ENCODE data around the gene EEF1A2. TPM values are rescaled to one million over a fixed set of nuclear protein-coding genes. Genes with fewer than 3 reads are reported as not detected.

EEF1A2 gene
- total and polyA plus RNA-seq, 2 donors (not counting 3 experiments of a cell fraction or from before 2014, with no cell fraction given) = 2.7 to 3.4 TPM

- H3K27ac ChIP-seq (ENCODE audit: insufficient read depth, low read depth, low read length) = no peak within 1 kb of the TSS
- FAIRE-seq = no peak
- no TSS peak for BruUV-seq (replicated peaks)
- H3K27me3 ChIP-seq (ENCODE audit: control insufficient read depth in 2 of 2, insufficient read depth in 2 of 2, low read length in 2 of 2) = no peaks in the 10 kb centered on the region
- dilution Hi-C loops (cut with MboI; ENCODE audit: extremely low pct_ligation_motif_present, low sequenced_read_pairs) (no loop called here), intact Hi-C loops (cut with micrococcal nuclease) (no loop called here)
- no peak within 1 kb of the TSS for H3K9ac ChIP-seq (replicated peaks; ENCODE audit: extremely low read depth, insufficient read depth, low read length)
- no peaks in the 10 kb centered on the region for H3K4me1 ChIP-seq (ENCODE audit: control insufficient read depth, extremely low read depth, insufficient read depth, low read length)
- H3K36me3 ChIP-seq (ENCODE audit: control insufficient read depth in 2 of 2, extremely low read depth in 1 of 2, insufficient read depth in 2 of 2, low read length in 2 of 2) = no peaks in the 10 kb centered on the region
- peak within 1 kb of the TSS; percentile 61 for H2AFZ ChIP-seq (ENCODE audit: low read depth, low read length)
- H3K79me2 ChIP-seq (ENCODE audit: control insufficient read depth, insufficient read depth, low read length) = no peaks in the 10 kb centered on the region
- POLR2A ChIA-PET = interaction anchor here (0.8 kb wide), 1 partner anchor 13 kb away, joined by 3 read pairs; no protein-coding TSS in a partner anchor
- CTCF ChIA-PET = interaction anchor here (0.7 to 5.7 kb wide), 33 partner anchors 8 to 585 kb away, joined by 3 to 89 read pairs (median 6); partner anchors contain the start of genes ARFRP1, GMEB2, HELZ2 and LIME1
- no peak within 1 kb of the TSS for H3K4me2 ChIP-seq (ENCODE audit: insufficient read depth, low read length)
- H4K20me1 ChIP-seq (replicated peaks; ENCODE audit: control insufficient read depth, extremely low read depth, insufficient read depth, low read length) = no peaks in the 10 kb centered on the region
- no peak for DNase-seq (ENCODE audit: low read depth, low spot score)
- peak within 1 kb of the TSS in 1 of 3 experiments; percentile 34 for H3K4me3 ChIP-seq (replicated peaks in 1 of 3; ENCODE audit: insufficient read depth in 1 of 3, low read depth in 1 of 3, low read length in 3 of 3)
- no peak for TF ChIP-seq GATA2 (IDR thresholded peaks at IDR 0.05; ENCODE audit: insufficient read depth, insufficient read length, low read depth, low read length)
- TF ChIP-seq EZH2 (IDR thresholded peaks at IDR 0.05; ENCODE audit: borderline replicate concordance, low read depth, low read length, severe bottlenecking) = no peak
- TF ChIP-seq POLR2A (IDR thresholded peaks at IDR 0.05; ENCODE audit: low read depth, low read length) = no peak
- no peak for TF ChIP-seq POLR2AphosphoS5 (IDR thresholded peaks at IDR 0.05; ENCODE audit: insufficient read depth, low read depth, low read length)
- TF ChIP-seq JUN (IDR thresholded peaks at IDR 0.05; ENCODE audit: borderline replicate concordance, insufficient read depth, insufficient read length, low read depth) = no peak
- TF ChIP-seq CTCF (IDR thresholded peaks at IDR 0.05; ENCODE audit: extremely low read depth in 1 of 2, insufficient read depth in 1 of 2, low read depth in 1 of 2, low read length in 2 of 2) = no peak
- TF ChIP-seq MAX (IDR thresholded peaks at IDR 0.05; ENCODE audit: insufficient read depth, insufficient read length) = no peak
- no peak for TF ChIP-seq MYC (IDR thresholded peaks at IDR 0.05; ENCODE audit: low read depth, low read length)
- TF ChIP-seq FOS (IDR thresholded peaks at IDR 0.05; ENCODE audit: borderline replicate concordance, insufficient read depth, low read length) = no peak
- no peaks in the 10 kb centered on the region for H3K9me1 ChIP-seq (replicated peaks; ENCODE audit: control insufficient read depth, extremely low read depth, insufficient read depth, low read length)
- H3K9me3 ChIP-seq (replicated peaks; ENCODE audit: control insufficient read depth, insufficient read depth, low read length) = no peaks in the 10 kb centered on the region
Observed at GRCh38 chr20:63536997-63537524, 38.2 kb upstream of the EEF1A2 start, which contains the start of gene PTK6. Gene PTK6 (minus strand): TSS chr20:63537376. CDS start chr20:63537314, 62 bp downstream.

Measured in endothelial cell of umbilical vein (primary cell).